CD4-positive, alpha-beta T cell treated with Interleukin-6 at 100 ng/mL for 8 hours (primary cell): ENCODE data around the gene SH2D6.
"Not testable (repeated sequence)": the region's sequence is repeated elsewhere in the genome, so short reads cannot be mapped to it uniquely, and the experiment has no call there.

ENCODE experiments used
- DNase-seq: peaks from one replicate; pipeline ENCODE4 v3.0.0-alpha.2; 2020; ENCODE audit warnings: mixed read lengths, low spot score

SH2D6 gene

DNA sequence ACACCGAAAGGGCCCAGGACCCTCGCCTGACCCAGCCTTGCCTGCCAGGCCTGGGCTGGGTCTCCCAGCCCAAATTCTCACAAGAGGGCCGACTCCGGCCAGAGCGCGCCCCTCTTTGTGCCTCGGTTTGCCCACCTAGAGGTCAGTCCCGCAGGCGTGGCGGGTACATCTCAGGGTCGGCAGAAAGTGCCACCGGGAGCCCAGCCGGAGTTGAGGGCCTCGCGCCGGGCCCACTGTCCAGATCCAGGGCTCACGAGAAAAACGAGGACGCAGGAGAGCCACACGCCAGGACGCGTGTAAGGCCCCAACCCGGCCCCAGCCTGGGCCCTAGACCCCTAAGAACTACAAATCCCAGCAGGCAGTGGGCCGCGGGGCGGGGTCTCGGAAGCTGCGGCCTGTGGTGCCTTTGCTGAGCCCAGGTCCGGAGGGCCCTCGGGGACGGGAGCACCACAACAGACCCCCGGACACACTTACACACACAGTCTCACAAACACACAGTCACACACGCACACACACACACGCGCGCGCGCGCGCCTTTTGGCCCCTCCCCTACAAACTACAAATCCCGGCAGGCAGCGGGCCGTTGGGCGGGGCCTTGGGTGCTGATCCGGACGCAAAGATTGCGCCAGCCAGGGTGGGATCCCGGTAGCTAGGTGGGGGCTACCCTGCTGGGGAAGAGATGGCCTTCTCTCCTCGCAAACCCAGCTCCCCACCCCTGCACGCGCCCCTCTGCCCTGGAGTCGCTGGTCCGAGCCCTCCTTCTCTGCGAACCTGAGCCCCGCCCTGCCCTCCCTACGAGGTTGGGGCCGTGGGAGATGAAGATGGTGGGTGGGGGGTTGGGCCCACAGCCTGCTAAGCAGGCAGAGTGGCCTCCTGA lies at the start of gene SH2D6:
Gene SH2D6 (plus strand): TSS at position 583 of the 877 bp plus-strand sequence. CDS start 10,752 bp downstream, outside the sequence.
- DNase-seq = peak; percentile 79

DNA sequence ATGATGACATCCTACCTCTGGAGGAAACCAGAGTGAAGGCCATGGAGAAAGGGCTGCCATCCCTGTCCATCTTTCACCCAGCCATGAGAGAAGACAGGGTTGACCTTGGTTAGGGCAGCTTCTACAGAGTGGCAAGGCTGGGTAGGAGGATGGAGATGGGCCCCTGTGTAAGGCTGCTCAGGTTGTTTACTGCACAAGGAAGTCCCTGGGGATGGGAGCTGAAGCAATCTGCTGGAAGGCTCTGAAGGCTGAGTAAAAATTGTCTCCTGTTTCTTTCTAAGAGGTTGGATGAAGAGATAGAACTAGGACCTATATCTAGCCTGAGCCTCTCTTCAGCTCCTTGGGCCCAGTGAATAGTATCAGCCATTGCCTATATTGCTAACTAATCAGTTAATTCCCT lies 49.6 kb upstream of the SH2D6 start:
- no peak for DNase-seq

DNA sequence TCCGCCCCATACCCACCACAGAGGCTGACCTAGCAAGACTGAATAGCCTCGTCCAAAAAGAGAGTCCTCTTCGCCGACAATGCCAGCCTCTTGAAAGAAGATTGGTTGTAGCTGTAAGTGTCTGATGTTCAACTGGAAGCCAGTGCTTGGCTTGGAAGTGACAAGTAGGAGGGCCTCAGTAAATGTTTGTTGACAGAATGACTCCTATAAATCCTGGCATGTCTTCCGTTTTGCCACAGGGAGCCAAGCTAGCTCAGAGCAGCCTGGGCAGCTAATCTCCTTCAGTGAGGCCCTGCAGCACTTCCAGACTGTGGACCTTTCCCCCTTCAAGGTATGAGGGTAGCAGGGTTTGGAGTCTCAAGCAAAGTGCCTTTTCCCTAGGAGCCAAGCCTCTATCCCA lies 49.0 kb upstream of the SH2D6 start:
- DNase-seq = no peak

DNA sequence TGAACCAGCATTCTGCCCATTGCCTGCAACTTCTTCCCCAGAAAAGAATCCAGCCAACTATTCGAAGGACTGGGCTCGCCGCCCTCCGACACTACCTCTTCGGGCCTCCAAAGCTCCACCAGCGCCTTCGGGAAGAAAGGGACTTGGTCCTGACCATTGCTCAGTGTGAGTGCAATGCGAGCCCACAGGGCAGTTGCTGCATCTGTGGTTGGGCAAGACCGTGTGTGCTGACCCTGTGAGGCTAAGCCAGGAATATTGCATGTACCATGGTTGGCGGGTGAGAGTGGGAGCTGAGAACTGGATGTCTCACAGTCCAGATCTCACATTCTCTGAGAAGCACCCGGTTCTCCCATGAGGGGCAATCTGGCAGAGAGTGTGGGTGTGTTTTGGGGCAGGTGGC lies 47.5 kb upstream of the SH2D6 start:
- DNase-seq = no peak

DNA sequence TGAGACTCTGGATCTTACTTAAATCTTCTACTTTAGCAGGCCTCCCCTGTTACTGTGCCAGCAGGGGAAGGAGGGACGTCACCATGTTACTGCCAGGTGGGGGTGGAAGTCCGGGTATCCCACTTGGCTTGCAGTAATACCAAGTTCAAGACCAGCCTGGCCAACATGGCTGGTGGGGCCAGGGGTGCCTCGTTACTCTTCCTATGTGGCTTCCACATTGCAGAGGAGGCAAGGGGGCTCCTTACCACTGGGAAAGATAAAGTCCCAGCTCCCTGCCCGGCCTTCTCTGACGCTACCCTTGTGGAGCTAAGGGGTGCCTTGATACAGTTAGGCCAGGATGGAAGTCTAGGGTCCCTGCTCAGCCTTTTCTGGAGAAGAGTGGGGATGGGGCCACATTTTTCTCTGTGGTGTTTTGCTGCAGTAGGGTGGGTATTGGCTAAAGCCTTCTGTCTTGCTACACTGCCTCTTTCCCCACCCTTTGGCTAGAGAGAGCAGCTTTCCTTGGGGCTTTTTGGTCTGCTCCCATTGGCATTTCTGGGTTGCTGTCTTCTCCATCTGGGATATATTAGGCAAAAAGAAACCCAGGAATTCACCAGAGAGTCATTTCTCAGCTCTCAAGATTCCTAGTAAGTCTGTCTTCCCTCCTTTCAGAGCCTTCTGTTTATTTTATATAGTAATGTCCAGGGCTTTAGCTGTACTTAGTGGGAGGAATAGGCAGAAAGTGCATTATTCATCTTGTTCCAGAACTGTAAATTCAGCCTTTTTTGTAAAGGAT lies 42.0 kb upstream of the SH2D6 start:
- no peak for DNase-seq

DNA sequence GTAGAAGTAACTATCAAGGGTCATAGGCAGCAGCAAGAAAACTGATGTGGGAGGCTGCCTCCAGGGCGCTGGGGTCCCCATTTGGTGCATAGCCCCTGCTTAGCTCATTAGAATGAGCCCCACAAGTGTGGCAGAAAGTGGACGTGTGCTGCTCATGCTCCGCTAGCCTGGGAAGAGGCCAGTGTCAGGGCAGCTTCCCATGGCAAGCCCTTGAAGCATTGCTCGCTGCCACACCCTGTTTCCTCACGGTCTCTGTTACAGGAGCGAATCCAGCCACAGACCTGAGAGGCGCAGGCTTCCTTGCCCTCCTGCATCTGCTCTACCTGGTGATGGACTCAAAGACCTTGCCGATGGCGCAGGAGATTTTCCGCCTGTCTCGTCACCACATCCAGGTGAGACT lies 41.4 kb upstream of the SH2D6 start:
- DNase-seq = no peak

DNA sequence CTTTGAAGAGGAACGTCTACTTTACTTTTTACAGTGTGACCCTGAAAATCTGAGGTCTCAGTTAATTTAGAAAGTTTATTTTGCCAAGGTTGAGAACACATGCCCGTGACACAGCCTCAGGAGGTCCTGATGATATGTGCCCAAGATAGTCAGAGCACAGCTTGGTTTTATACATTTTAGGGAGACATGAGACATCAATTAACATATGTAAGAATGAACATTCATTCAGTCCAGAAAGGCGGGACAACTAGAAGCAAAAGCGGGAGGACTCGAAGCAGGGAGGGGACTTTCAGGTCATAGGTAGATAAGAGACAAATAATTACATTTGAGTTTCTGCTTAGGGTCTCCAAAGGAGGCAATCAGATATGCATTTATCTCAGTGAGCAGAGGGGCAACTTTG lies 40.3 kb upstream of the SH2D6 start:
- DNase-seq = no peak

DNA sequence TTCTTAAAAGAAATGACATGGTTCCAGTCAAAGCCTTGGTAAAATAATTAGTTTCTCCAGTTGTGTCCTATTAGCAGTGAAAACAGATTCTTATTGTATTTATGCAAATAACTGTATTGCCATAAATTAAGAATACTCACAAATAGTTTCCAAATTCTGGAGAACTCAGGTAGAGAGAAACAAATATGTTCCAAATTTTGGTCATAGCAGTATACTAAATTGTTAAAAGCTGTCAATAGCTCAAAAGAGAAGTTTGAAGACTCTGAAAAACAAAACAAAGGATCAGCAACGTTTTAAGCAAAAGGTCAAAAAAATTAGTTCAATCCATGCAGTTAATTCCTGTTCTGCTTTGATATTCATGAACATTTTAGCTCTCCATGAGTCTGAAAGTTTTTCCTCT lies 38.5 kb upstream of the SH2D6 start:
- DNase-seq = no peak

DNA sequence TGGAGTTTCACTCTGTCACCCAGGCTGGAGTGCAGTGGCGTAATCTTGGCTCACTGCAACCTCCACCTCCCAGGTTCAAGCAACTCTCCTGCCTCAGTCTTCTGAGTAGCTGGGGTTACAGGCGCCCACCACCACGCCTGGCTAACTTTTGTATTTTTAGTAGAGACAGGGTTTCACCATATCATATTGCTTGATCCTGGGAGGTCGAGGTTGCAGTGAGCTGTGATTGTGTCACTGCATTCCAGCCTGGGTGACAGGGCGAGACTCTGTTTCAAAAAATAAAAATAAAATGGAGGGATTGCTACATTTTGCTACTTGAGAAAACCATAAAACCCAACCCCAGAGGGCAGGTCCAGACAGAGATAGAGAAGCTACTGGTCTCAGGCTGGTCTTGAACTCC lies 35.4 kb upstream of the SH2D6 start:
- not testable (repeated sequence) for DNase-seq

DNA sequence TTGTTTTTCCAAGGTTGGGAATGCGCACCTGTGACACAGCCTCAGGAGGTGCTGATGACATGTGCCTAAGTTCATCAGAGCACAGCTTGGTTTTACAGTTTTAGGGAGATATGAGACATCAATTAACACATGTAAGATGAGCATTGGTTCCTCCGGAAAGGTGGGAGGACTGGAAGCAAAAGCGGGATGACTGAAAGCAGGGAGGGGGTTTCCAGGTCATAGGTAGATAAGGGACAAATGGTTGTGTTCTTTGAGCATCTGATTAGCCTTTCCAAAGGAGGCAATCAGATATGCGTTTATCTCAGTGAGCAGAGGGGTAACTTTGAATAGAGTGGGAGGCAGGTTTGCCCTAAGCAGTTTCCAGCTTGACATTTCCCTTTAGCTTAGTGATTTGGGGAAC lies 34.7 kb upstream of the SH2D6 start:
- DNase-seq = no peak

DNA sequence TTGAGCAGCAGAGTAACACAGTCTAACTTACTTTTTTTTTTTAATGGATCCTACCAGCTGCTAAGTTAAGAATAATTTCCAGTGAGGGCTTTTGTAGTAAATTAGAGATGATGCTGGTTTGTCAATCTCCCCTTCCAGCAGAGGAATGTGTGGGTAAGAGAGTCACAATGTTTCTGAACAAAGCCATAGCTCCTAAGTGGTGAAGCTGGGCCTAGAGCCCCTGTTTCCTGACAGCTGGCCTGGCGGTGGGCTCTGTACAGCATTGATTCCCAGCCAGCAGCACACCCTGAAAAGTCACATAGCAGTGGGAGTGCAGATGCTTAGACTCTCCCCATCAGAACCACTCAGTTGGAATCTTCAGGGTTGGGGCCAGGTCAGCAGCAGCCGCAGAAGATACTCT lies 32.8 kb upstream of the SH2D6 start:
- DNase-seq = no peak

DNA sequence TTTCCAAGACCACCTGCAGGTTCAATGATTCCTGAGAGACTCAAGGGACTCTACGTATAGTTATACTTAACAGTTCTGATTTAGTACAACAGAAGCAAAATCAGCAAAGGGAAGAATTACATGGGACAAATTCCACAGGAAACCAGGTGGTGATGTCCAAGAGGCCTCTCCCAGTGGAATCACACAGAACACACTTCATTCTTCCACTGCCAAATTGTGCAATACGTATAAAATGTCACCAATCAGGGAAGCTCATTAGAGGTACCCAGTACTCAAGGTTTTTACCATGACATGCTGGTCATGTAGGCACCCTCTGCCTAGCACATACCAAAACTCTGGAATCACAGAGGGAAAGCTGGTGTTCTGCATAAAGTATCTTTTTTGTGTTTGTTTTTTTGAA lies 30.8 kb upstream of the SH2D6 start:
- DNase-seq = no peak

DNA sequence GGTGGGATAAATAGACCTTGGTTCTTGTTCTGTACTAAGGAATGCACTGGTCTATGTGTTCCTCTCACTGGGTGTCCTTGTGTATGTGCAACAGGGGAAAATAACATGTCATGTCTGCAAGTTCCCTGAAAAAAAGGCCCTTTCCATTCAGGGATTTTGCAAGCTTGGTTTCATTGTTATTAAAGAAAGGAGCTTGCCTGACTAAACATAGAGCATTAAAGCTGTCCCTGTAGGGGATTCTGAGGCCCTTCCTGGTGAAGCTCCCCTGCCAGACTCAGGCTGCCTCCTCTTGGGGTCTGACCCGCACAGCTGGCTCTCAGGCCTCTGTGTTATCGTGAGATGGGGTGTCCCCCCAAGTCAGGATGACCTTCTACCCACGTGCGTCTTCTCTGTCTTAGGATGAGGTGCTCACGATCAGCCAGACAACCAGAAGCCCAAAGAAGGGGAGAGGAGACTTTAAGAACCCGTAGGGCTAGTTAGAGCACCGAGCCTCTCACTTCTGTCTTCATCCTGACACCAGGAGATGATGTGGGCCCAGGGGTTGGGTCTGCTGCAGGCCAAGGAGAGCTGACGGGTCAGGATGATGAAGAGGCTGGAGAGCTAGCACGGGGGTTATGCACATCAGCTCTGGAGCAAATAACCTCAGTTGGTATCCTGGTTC lies 29.5 kb upstream of the SH2D6 start:
- no peak for DNase-seq

DNA sequence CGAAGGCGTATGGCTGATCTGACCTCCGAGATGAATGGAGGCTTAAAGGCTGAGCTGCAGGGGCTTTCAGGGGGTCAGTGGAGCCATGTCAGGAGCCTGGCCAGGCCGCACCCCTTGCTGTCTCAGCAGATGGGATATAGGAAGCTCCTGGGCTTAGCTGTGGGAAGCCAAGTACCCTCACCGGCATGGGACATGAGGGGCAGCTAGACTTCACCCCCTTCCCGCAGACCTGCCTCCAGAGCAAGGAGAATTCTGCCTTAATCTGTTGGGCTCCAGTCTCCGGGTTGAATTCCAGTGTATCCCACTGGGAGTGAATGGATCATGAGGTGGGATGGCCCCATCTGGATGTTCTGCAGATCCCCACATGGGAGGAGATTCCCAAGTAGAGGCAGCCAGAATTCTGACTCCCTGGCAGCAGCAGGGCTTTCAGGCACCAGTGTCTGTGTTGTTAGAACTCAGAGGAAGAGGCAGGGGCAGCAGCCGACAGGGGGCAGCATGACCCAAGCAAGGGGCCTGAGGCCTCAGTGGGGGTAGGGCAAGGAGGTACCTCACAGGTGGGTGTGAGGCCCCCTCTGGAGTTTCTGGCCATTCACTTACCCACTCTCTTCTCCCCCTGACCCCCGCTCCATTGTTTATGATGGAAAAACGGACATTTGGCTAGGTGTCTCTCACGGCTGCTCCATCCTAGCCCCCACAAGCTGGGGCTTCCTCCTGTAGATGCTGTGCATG lies 27.4 kb upstream of the SH2D6 start:
- peak; percentile 63 for DNase-seq

DNA sequence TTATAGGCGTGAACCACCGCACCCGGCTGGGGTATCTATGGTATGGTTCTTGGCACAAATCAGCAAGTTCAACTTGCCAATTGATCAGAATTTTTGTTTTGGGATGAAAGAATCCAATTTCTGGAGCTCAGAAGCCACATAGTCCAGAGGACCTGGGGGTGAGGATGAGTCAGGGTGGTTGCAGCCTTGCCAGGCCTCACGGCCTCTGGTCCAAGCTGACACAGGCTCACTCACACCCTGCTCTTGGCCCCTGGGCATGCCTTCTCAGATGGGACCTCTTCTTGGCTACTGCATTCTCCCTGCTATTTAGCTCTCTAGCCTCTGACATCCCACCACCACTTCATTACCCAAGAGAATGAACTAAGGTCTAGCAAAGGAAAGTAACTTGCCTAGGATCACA lies 24.7 kb upstream of the SH2D6 start:
- no peak for DNase-seq

DNA sequence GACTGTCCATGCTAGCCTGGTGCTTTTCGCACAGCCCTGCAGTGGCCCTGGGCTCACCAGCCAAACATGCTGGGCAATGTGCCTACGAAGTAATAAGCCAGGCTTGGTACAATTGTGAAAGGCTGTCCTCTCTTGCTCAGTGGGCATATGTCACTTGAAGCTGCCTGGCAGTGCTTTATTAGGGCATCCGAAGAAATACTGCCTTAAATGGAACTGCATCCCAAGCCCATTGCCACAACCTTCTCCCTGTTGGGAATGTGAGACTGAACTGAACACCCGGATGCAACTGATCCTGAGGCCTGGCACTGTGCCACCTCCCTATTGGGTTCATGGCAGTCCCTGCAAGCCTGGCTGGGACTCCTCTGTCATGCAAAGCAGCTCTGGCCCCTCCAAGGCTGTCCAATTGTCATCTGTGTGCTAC lies 24.2 kb upstream of the SH2D6 start:
- DNase-seq = no peak

DNA sequence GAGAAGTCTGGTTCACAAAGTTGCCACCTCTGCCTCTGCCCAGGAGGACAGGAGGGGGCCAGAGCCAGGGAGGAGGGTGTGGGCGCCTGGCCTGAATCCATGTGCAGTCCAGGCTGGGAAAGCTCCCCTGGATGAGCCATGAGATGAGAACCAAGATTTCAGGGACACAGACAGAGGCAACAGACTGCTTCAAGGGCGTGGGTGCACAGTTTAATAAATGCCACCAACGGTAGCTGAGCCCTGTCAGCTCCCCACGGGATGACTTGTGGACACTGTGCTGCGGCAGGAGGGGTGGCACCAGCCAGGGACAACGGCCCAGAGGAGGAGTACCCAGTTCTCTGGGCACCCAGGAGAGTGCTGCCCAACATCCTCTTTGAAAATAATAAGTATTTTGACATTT lies 23.5 kb upstream of the SH2D6 start:
- DNase-seq = no peak

DNA sequence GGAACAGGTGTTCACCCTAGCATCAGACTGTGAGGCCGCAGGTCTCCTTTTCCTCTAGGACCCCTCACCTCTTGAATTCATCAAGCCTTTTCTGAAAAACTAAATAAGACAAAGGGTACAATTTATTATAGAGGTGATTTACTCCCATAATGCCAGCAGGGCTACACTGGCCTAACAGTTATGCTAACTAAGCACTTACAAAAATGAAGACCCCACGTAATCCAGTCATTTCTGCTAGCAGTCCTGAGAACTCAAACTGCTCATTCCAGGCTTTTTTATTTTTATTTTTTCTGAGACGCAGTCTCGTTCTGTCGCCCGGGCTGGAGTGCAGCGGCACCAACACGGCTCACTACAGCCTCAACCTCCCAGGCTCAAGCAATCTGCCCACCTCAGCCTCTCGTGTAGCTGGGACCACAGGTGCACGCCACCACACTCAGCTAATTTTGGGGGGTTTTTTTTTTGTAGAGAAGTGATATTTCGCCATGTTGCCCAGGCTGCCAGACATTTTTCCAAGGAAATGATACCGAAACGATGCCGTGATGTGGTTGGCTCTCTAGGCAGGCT lies 22.5 kb upstream of the SH2D6 start:
- no peak for DNase-seq

DNA sequence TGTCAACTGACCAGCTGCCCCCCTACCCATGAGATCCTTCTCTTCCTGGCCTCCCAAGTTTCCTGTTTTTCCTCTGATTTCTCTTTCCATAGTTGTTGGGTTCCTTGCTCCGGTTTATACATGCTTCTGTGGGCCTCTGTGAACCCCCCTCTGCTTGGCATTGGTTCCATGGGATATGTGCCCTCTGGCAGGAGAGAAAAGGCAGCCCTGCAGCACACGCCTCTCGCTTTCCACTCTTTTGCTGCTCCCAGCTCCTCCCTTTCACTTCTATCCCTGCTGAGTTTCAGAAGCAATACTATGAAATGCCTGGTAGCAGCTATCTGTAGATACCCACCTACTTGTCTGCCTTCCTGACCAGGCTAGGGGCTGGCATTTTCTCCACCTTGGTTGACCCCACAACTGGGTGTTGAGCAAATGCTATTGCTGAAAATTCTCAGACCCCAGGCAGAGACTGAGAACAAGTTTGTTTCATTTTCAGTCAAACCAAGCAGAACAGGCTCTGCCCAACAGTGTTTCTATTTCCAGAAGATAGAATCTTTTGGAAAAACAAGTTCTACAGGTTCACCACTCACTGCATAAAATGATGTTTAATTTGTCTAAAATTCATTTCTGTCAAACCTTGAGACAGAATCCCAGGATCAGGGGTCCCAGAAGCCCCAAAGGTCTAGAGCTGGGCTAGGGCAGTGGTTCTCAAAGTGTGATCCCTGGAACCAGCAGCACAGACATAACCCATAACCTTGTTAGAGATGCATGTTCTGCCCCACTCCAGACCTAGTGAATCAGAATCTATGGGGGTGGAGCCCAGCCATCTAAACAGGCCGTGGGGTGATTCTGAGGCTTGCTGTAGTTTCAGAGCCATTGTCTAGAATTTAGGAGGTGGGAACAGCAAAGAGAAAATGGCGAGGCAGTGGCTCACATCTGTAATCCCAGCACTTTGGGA lies 21.7 kb upstream of the SH2D6 start:
- no peak for DNase-seq

DNA sequence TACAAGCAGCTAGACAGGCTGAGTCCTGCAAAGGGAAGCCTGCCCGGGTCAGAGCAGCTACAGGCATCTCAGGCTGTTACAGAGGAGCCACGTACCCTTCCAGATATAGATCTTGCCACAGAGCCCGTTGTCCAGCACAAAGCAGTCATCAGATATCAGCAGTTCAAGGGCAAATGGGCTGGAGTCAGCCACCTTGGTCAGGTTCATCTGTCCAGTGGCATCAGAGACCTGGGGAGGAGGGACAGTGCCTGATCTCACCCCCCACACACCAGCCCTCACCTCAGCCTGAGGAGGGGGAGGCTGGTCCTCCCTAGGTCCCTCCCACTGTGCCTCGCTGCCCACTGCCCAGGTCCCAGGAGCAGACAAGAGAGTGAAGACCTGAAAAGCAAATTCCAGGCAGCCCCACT lies 20.6 kb upstream of the SH2D6 start:
- no peak for DNase-seq
